SK-N-SH (cell line): ENCODE data around the gene COL5A1. TPM values are rescaled to one million over a fixed set of nuclear protein-coding genes. Genes with fewer than 3 reads are reported as not detected.

Source experiments
- CTCF ChIA-PET: fragments of 300-600, 350-600 bp; formaldehyde crosslinking; extraction: SDS; loops from one replicate; lab custom pipeline; 2021; lab: Yijun Ruan, JAX
- POLR2A ChIA-PET: fragments of 350-600 bp; sonication (Branson Sonifier 250); formaldehyde crosslinking; extraction: SDS; loops from one replicate; lab custom pipeline; 2020; ENCODE audit warnings: antibody characterized with exemption, inconsistent platforms; lab: Yijun Ruan, JAX
- DNase-seq: peaks from one replicate; pipeline ENCODE4 v3.0.0; 2012
- H2AFZ ChIP-seq: fragments of 200-600 bp; sonication (generic); 2 replicates; pipeline ENCODE4 v1.8.1; 2016; ENCODE audit warnings: antibody characterized with exemption, mild to moderate bottlenecking, low read depth
- H3F3A ChIP-seq: fragments of 200-600 bp; sonication (generic); replicated peaks from 2 replicates; pipeline ENCODE3; 2016; ENCODE audit warnings: antibody characterized with exemption, mild to moderate bottlenecking; ENCODE audit not compliant: insufficient read depth
- H3K27ac ChIP-seq, 2 experiments: fragments of 200-500 bp in 1 of 2; fragments of 200-600 bp in 1 of 2; sonication (Bioruptor generic) in 1 of 2; sonication (generic), shearing (Covaris generic) in 1 of 2; 2 replicates each; pipeline versions ENCODE4 v1.5.1 to v1.6.1; 2014 to 2016; ENCODE audit warnings: low read depth in 2 of 2, inconsistent platforms in 1 of 2, low read length in 1 of 2, mild to moderate bottlenecking in 1 of 2, mixed read lengths in 1 of 2
- H3K27me3 ChIP-seq: fragments of 200-600 bp; sonication (generic), shearing (Covaris generic); 2 replicates; pipeline ENCODE4 v1.6.1; 2016; ENCODE audit warnings: mixed run types; ENCODE audit not compliant: insufficient read depth
- H3K36me3 ChIP-seq, 2 experiments: fragments of 200-500 bp in 1 of 2; fragments of 200-600 bp in 1 of 2; sonication (Bioruptor generic) in 1 of 2; sonication (generic) in 1 of 2; replicated peaks in 1 of 2; 2 replicates each; pipeline versions ENCODE3 to v1.5.1; 2014 to 2016; ENCODE audit warnings: low read length in 1 of 2, mild to moderate bottlenecking in 1 of 2; ENCODE audit not compliant: insufficient read depth in 2 of 2, control insufficient read depth in 1 of 2
- H3K4me1 ChIP-seq, 2 experiments: fragments of 200-500 bp in 1 of 2; fragments of 200-600 bp in 1 of 2; sonication (Bioruptor generic) in 1 of 2; sonication (generic), shearing (Covaris generic) in 1 of 2; 2 replicates each; pipeline versions ENCODE4 v1.5.1 to v1.6.1; 2014 to 2016; ENCODE audit warnings: low read depth in 1 of 2, low read length in 1 of 2, mixed run types in 1 of 2; ENCODE audit not compliant: insufficient read depth in 2 of 2, control insufficient read depth in 1 of 2
- H3K4me2 ChIP-seq: fragments of 200-600 bp; sonication (generic), shearing (Covaris generic); 2 replicates; pipeline ENCODE4 v1.6.1; 2017; ENCODE audit warnings: mixed run types
- H3K4me3 ChIP-seq, 2 experiments: fragments of 200-500 bp in 1 of 2; fragments of 200-600 bp in 1 of 2; sonication (Bioruptor generic) in 1 of 2; sonication (generic), shearing (Covaris generic) in 1 of 2; 2 replicates each; pipeline versions ENCODE4 v1.5.1 to v1.8.1; 2014 to 2016; ENCODE audit warnings: low read depth in 2 of 2, inconsistent platforms in 1 of 2, low read length in 1 of 2, mild to moderate bottlenecking in 1 of 2, mixed read lengths in 1 of 2, moderate library complexity in 1 of 2
- H3K79me2 ChIP-seq: fragments of 200-600 bp; sonication (generic); 2 replicates; pipeline ENCODE4 v1.8.1; 2017; ENCODE audit warnings: mild to moderate bottlenecking; ENCODE audit not compliant: insufficient read depth
- H3K9ac ChIP-seq: fragments of 200-600 bp; sonication (generic); 2 replicates; pipeline ENCODE4 v1.6.1; 2017; ENCODE audit warnings: mixed run types
- H3K9me2 ChIP-seq: fragments of 200-600 bp; sonication (generic); 2 replicates; pipeline ENCODE4 v1.6.1; 2017; ENCODE audit warnings: mixed run types
- H3K9me3 ChIP-seq: fragments of 200-600 bp; sonication (generic); 2 replicates; pipeline ENCODE4 v1.6.1; 2017; ENCODE audit warnings: mixed run types, mild to moderate bottlenecking, moderate library complexity
- H4K20me1 ChIP-seq: fragments of 200-600 bp; sonication (generic); 2 replicates; pipeline ENCODE4 v1.6.1; 2017; ENCODE audit warnings: mild to moderate bottlenecking, mixed run types; ENCODE audit not compliant: insufficient read depth
- CHD2 ChIP-seq: fragments of 150-350 bp; IDR thresholded peaks from 2 replicates; pipeline ENCODE4 v1.6.1; 2018; ENCODE audit warnings: low read length; ENCODE audit not compliant: partially characterized antibody
- ELF1 ChIP-seq: IDR thresholded peaks from 2 replicates; pipeline ENCODE4 v1.4.0; 2012
- EP300 ChIP-seq, 2 experiments: IDR thresholded peaks; 2 replicates each; pipeline versions ENCODE4 v1.4.0 to v1.6.1; 2012; ENCODE audit warnings: borderline replicate concordance in 1 of 2, low read depth in 1 of 2, low read length in 1 of 2
- EZH2phosphoT487 ChIP-seq: fragments of 200-600 bp; sonication (generic); IDR thresholded peaks from 2 replicates; pipeline ENCODE4 v1.6.1; 2017; ENCODE audit warnings: low read depth, mixed run types, mild to moderate bottlenecking, antibody characterized with exemption, moderate library complexity, borderline replicate concordance
- FOXJ3 ChIP-seq: sonication (generic); formaldehyde crosslinking; IDR thresholded peaks from 2 replicates; pipeline ENCODE4 v1.5.1; 2020; ENCODE audit warnings: mild to moderate bottlenecking, missing genetic modification reagents
- FOXM1 ChIP-seq: IDR thresholded peaks from 2 replicates; pipeline ENCODE4 v1.4.0; 2012; ENCODE audit warnings: low read depth, mild to moderate bottlenecking
- GABPA ChIP-seq: IDR thresholded peaks from 2 replicates; pipeline ENCODE4 v1.4.0; 2012; ENCODE audit warnings: low read depth, mild to moderate bottlenecking
- GATA2 ChIP-seq: sonication (generic); formaldehyde crosslinking; IDR thresholded peaks from 2 replicates; pipeline ENCODE4 v1.5.0; 2020; ENCODE audit warnings: mild to moderate bottlenecking, missing genetic modification reagents
- MXI1 ChIP-seq: IDR thresholded peaks from 2 replicates; pipeline ENCODE4 v1.6.1; 2012; ENCODE audit warnings: mild to moderate bottlenecking, low read depth, low read length, improper control_type of control experiment
- NFIC ChIP-seq: IDR thresholded peaks from 2 replicates; pipeline ENCODE4 v1.4.0; 2012; ENCODE audit warnings: borderline replicate concordance
- POLR2AphosphoS5 ChIP-seq: IDR thresholded peaks from 2 replicates; pipeline ENCODE4 v1.6.1; 2012; ENCODE audit warnings: low read depth, low read length
- RCOR1 ChIP-seq: fragments of 150-350 bp; IDR thresholded peaks from 2 replicates; pipeline ENCODE4 v1.6.1; 2017; ENCODE audit warnings: antibody characterized with exemption, low read length
- RFX5 ChIP-seq: IDR thresholded peaks from 2 replicates; pipeline ENCODE4 v1.6.1; 2012; ENCODE audit warnings: mild to moderate bottlenecking, improper control_type of control experiment, low read length
- RXRA ChIP-seq: IDR thresholded peaks from 2 replicates; pipeline ENCODE4 v1.4.0; 2012; ENCODE audit warnings: low read depth, mild to moderate bottlenecking, borderline replicate concordance
- SIN3A ChIP-seq: IDR thresholded peaks from 2 replicates; pipeline ENCODE4 v1.6.1; 2012; ENCODE audit warnings: low read depth, mild to moderate bottlenecking, low read length, moderate library complexity, borderline replicate concordance
- SMC3 ChIP-seq: IDR thresholded peaks from 2 replicates; pipeline ENCODE4 v1.6.1; 2012; ENCODE audit warnings: low read depth, low read length, improper control_type of control experiment
- TAF1 ChIP-seq: IDR thresholded peaks from 2 replicates; pipeline ENCODE4 v1.6.1; 2012; ENCODE audit warnings: low read depth, mild to moderate bottlenecking, low read length, moderate library complexity, borderline replicate concordance
- TEAD4 ChIP-seq: IDR thresholded peaks from 2 replicates; pipeline ENCODE4 v1.4.0; 2012; ENCODE audit warnings: mild to moderate bottlenecking, borderline replicate concordance; ENCODE audit not compliant: insufficient read depth
- YY1 ChIP-seq: IDR thresholded peaks from 2 replicates; pipeline ENCODE4 v1.4.0; 2012; ENCODE audit warnings: low read depth, mild to moderate bottlenecking
- WGBS: methylation state at CpG from one replicate; pipeline ENCODE4 v1.1.6; 2017; ENCODE audit warnings: low lambda C conversion rate; 5-methylcytosine and 5-hydroxymethylcytosine counted together
- polyA plus RNA-seq, 3 experiments: library from polyadenylated mRNA; depleted of rRNA; stranded (reverse); fragments of >200 nt; gene quantifications; 2 replicates each; pipeline ENCODE4 v1.2.3, GENCODE V29; 2012
- TF ChIP-seq, protein P1 (sequence below): IDR thresholded peaks from 2 replicates; pipeline ENCODE4 v1.4.0; 2012; ENCODE audit warnings: low read depth, borderline replicate concordance
- TF ChIP-seq, protein P2 (sequence below): fragments of 200-600 bp; sonication (generic); IDR thresholded peaks from 2 replicates; pipeline ENCODE4 v1.6.1; 2017; ENCODE audit warnings: antibody characterized with exemption, mild to moderate bottlenecking, moderate library complexity
- TF ChIP-seq, protein P3 (sequence below): fragments of 150-350 bp; IDR thresholded peaks from 2 replicates; pipeline ENCODE4 v1.6.1; 2017; ENCODE audit warnings: antibody characterized with exemption, low read length, low read depth, borderline replicate concordance

COL5A1 gene
- polyA plus RNA-seq, 1 of the 3 experiments (the other 2 are of a cell fraction): 73.8 TPM

DNA sequence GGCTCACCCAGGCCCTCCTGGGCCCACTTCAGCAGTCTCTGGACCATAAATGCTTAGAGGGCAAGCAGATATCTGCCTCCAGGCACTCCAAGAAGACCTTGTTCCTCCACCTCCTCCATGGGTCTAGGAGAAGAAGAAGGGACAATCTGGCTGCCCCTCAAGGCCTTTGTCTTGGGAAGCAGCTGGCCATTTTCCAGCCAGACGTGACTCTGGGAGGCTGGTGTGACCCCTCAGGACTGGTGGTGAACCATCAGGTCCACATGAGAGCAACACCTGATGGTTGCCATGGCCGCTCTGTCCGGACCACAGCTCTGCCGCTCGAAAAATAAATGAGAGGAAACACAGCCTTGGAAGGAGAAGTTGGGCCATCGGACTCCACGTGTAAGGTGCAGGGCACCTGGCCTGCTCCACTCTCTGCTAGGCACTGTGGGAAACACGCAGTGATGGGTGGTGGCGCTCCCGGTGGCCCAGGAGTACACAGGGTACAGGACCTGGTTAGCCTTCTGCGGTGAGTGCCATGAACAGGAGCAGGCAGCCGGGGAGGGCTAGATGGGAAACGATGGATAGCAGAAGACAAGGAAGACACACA, 3.0 kb upstream of the COL5A1 start:
- peaks cover 2 to 5% of the 10 kb centered on the region in 2 experiments; a peak in 3 of 4 replicates for H3K4me1 ChIP-seq
- POLR2A ChIA-PET: no interaction called here
- no peaks in the 10 kb centered on the region for H3K27me3 ChIP-seq
- peaks cover 12% of the 10 kb centered on the region for H4K20me1 ChIP-seq
- no peak for TF ChIP-seq EP300 (IDR thresholded peaks at IDR 0.05; ENCODE audit: borderline replicate concordance in 1 of 2, low read depth in 1 of 2, low read length in 1 of 2)
- TF ChIP-seq, protein P1, sequence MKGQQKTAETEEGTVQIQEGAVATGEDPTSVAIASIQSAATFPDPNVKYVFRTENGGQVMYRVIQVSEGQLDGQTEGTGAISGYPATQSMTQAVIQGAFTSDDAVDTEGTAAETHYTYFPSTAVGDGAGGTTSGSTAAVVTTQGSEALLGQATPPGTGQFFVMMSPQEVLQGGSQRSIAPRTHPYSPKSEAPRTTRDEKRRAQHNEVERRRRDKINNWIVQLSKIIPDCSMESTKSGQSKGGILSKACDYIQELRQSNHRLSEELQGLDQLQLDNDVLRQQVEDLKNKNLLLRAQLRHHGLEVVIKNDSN: no peak
- TF ChIP-seq EZH2phosphoT487: no peak
- no peak for TF ChIP-seq CHD2
- no peak for TF ChIP-seq RFX5
- TF ChIP-seq, protein P2, sequence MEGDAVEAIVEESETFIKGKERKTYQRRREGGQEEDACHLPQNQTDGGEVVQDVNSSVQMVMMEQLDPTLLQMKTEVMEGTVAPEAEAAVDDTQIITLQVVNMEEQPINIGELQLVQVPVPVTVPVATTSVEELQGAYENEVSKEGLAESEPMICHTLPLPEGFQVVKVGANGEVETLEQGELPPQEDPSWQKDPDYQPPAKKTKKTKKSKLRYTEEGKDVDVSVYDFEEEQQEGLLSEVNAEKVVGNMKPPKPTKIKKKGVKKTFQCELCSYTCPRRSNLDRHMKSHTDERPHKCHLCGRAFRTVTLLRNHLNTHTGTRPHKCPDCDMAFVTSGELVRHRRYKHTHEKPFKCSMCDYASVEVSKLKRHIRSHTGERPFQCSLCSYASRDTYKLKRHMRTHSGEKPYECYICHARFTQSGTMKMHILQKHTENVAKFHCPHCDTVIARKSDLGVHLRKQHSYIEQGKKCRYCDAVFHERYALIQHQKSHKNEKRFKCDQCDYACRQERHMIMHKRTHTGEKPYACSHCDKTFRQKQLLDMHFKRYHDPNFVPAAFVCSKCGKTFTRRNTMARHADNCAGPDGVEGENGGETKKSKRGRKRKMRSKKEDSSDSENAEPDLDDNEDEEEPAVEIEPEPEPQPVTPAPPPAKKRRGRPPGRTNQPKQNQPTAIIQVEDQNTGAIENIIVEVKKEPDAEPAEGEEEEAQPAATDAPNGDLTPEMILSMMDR: no peak
- TF ChIP-seq SIN3A: no peak
- TF ChIP-seq YY1: no peak
- TF ChIP-seq RCOR1: no peak
- TF ChIP-seq, all 33 proteins: peak for 0
- DNase-seq: no peak
- no peak overlapping the region for H2AFZ ChIP-seq
- H3K4me2 ChIP-seq: no peak overlapping the region
- H3K4me3 ChIP-seq: no peak overlapping the region
- no peak overlapping the region for H3K9ac ChIP-seq
- H3K36me3 ChIP-seq: no peaks in the 10 kb centered on the region
- peaks cover 11% of the 10 kb centered on the region for H3F3A ChIP-seq
- WGBS: 94% methylated on average over 12 of the region's 13 CpGs
- H3K27ac ChIP-seq: no peak overlapping the region
- H3K79me2 ChIP-seq: peaks cover 21% of the 10 kb centered on the region
- CTCF ChIA-PET: interaction anchor here (0.9 to 1.2 kb wide), 2 partner anchors 8 to 112 kb away, joined by 3 to 4 read pairs; no protein-coding TSS in a partner anchor
- no peaks in the 10 kb centered on the region for H3K9me2 ChIP-seq
- no peaks in the 10 kb centered on the region for H3K9me3 ChIP-seq

DNA sequence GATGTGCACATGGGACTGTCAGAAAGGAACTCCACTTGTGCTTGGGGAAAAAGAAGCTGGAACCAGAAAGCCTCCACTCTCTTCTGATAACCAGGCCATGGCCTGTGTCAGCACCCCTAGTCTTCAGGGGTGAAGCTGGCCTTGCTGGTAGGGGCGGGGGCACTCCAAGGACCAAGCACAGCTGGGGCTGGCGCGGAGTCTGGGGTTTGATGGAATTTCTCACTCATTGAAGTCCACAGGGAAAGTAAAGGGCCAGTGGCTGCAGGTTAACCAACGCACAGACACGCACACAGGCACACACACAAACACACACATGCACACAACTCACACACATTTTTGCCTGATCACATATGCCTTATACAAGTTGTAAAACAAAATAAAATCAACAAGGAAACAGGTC, 1.6 kb upstream of the COL5A1 start:
- POLR2A ChIA-PET: no interaction called here
- no peak overlapping the region for H3K27ac ChIP-seq
- CTCF ChIA-PET: interaction anchor here (0.7 to 2.6 kb wide), 4 partner anchors 16 to 197 kb away, joined by 3 to 9 read pairs (median 3); no protein-coding TSS in a partner anchor

More for the DNA sequence above, 1.6 kb upstream of the COL5A1 start:
- Histone ChIP-seq H3K4me1 (peaks cover 5 to 7% of the 10 kb centered on the region in 2 experiments; a peak in 3 of 4 replicates), H4K20me1 (peaks cover 18% of the 10 kb centered on the region), H3K79me2 (peaks cover 31% of the 10 kb centered on the region), H3K9ac (no peak overlapping the region), H3K9me3 (no peaks in the 10 kb centered on the region), H3K4me3 (no peak overlapping the region), H2AFZ (no peak overlapping the region), H3K27me3 (no peaks in the 10 kb centered on the region), H3K36me3 (peaks cover 0 to 3% of the 10 kb centered on the region in 2 experiments), H3K4me2 (no peak overlapping the region; the same call in 1 of the 2 replicates), H3F3A (peaks cover 14% of the 10 kb centered on the region), H3K9me2 (no peaks in the 10 kb centered on the region)
- DNase-seq: no peak
- 92% methylated on average over 5 of the region's 5 CpGs for WGBS
- TF ChIP-seq POLR2AphosphoS5 (no peak), ELF1 (no peak), RXRA (no peak), EP300 (IDR thresholded peaks at IDR 0.05; ENCODE audit: borderline replicate concordance in 1 of 2, low read depth in 1 of 2, low read length in 1 of 2) (no peak), MXI1 (no peak), NFIC (no peak), FOXM1 (no peak), GABPA (no peak), RFX5 (no peak), FOXJ3 (CRISPR knock-in tag) (no peak), SMC3 (no peak), SIN3A (no peak), TAF1 (no peak), EZH2phosphoT487 (no peak), TEAD4 (no peak), GATA2 (no peak)
- TF ChIP-seq, protein P3, sequence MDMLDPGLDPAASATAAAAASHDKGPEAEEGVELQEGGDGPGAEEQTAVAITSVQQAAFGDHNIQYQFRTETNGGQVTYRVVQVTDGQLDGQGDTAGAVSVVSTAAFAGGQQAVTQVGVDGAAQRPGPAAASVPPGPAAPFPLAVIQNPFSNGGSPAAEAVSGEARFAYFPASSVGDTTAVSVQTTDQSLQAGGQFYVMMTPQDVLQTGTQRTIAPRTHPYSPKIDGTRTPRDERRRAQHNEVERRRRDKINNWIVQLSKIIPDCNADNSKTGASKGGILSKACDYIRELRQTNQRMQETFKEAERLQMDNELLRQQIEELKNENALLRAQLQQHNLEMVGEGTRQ: no peak
